SJCRH30 (cell line): ENCODE results near the gene PROK1. TPM values are rescaled to one million over a fixed set of nuclear protein-coding genes. Genes with fewer than 3 reads are reported as not detected.

ENCODE experiments used
- DNase-seq, 2 experiments: peaks; one replicate each; pipeline ENCODE4 v3.0.0-alpha.2; 2015 to 2020
- H3K27ac ChIP-seq: fragments of 250-450 bp; sonication (Bioruptor Pico); 2 replicates; pipeline ENCODE4 v1.5.1; 2020; ENCODE audit warnings: mild to moderate bottlenecking, moderate library complexity
- H3K27me3 ChIP-seq: fragments of 250-450 bp; sonication (Bioruptor Pico); 2 replicates; pipeline ENCODE4 v1.5.1; 2020; ENCODE audit warnings: mild to moderate bottlenecking, moderate library complexity
- H3K36me3 ChIP-seq: fragments of 250-450 bp; sonication (Bioruptor Pico); 2 replicates; pipeline ENCODE4 v1.5.1; 2020; ENCODE audit warnings: mild to moderate bottlenecking, moderate library complexity
- H3K4me1 ChIP-seq: fragments of 250-450 bp; sonication (Bioruptor Pico); 2 replicates; pipeline ENCODE4 v1.5.1; 2020; ENCODE audit warnings: mild to moderate bottlenecking, moderate library complexity
- H3K4me3 ChIP-seq: fragments of 250-450 bp; sonication (Bioruptor Pico); 2 replicates; pipeline ENCODE4 v1.5.1; 2020; ENCODE audit warnings: mild to moderate bottlenecking, moderate library complexity
- H3K9me3 ChIP-seq: fragments of 250-450 bp; sonication (Bioruptor Pico); replicated peaks from 2 replicates; pipeline ENCODE4 v1.5.1; 2020; ENCODE audit warnings: mild to moderate bottlenecking, moderate library complexity
- total RNA-seq: library from RNA; depleted of rRNA; stranded (reverse); fragments of >200 nt; shearing (Covaris generic); gene quantifications from 2 replicates; pipeline ENCODE4 v1.2.3, GENCODE V29; 2014; rRNA removed

PROK1 gene
- total RNA-seq, 1 experiment from 2014 or later = not detected

DNA sequence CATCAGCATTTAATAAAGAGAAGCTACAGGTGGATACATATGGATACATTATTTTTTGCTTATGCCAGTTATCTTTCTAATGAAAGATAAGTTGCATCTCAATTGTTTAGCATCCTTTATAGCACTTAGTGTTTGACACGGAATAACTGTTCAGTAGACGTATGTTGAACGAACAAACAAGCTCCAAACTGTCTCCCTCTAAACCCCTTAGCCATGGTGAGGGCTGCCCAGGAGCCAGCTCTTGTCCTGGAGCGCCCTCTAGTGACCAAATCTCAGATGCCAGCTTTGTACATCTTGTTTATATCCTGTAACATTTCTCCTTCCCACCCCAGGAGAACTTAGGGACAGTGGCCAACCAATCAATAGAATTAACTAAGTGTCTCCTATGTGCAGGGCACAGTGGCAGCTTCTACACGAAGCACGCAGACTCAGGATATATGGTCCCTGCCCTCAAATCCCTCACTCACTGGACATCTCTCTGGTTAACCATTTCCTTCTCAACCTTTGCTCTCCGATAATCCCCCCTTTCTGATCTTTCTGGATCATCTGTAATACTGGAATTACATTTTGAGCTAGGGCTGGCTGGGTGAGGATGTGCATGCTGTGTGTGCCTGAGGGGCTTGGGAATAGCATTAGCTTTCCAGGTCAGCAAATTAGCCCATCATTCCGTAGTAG is 45.1 kb downstream of the PROK1 start:
- DNase-seq = peak; percentile 58 to 81
- Histone ChIP-seq H3K4me3 (no peak overlapping the region), H3K4me1 (no peaks in the 10 kb centered on the region), H3K27me3 (0 out of 2 replicates have a peak, but pooled peaks cover 1% of the 10 kb centered on the region), H3K27ac (no peak overlapping the region), H3K9me3 (no peaks in the 10 kb centered on the region), H3K36me3 (no peaks in the 10 kb centered on the region)

GRCh38 chr1:110498270-110498669 is 47.3 kb downstream of the PROK1 start:
- H3K9me3 ChIP-seq = no peaks in the 10 kb centered on the region
- H3K27ac ChIP-seq = no peak overlapping the region
- H3K36me3 ChIP-seq = no peaks in the 10 kb centered on the region
- no peak for DNase-seq
- no peaks in the 10 kb centered on the region for H3K4me1 ChIP-seq
- H3K4me3 ChIP-seq = no peak overlapping the region
- H3K27me3 ChIP-seq = no peaks in the 10 kb centered on the region; the same call in 1 of the 2 replicates

GRCh38 chr1:110501488-110502132 is 50.7 kb downstream of the PROK1 start:
- Histone ChIP-seq H3K36me3 (no peaks in the 10 kb centered on the region), H3K4me1 (no peaks in the 10 kb centered on the region), H3K9me3 (no peaks in the 10 kb centered on the region), H3K27me3 (peaks cover 4% of the 10 kb centered on the region; the same call in 1 of the 2 replicates), H3K4me3 (no peak overlapping the region), H3K27ac (no peak overlapping the region)
- DNase-seq = no peak

- no peak overlapping the region for H3K27ac ChIP-seq
- peaks cover 4% of the 10 kb centered on the region; the same call in 1 of the 2 replicates for H3K27me3 ChIP-seq
- no peak overlapping the region for H3K4me3 ChIP-seq
- H3K9me3 ChIP-seq = no peaks in the 10 kb centered on the region
- H3K4me1 ChIP-seq = no peaks in the 10 kb centered on the region
- no peaks in the 10 kb centered on the region for H3K36me3 ChIP-seq
- DNase-seq = no peak
These were observed 51.6 kb downstream of the PROK1 start for GRCh38 chr1:110502402-110503151.

GRCh38 chr1:110503471-110503870 is 52.5 kb downstream of the PROK1 start:
- DNase-seq = no peak

GRCh38 chr1:110504226-110504625 is 53.3 kb downstream of the PROK1 start:
- Histone ChIP-seq H3K9me3 (no peaks in the 10 kb centered on the region), H3K4me1 (no peaks in the 10 kb centered on the region), H3K27ac (no peak overlapping the region), H3K36me3 (no peaks in the 10 kb centered on the region), H3K27me3 (peaks cover 4% of the 10 kb centered on the region; the same call in 1 of the 2 replicates), H3K4me3 (no peak overlapping the region)
- DNase-seq = no peak

More at GRCh38 chr1:110503471-110503870, 52.5 kb downstream of the PROK1 start:
- Histone ChIP-seq H3K27me3 (peaks cover 4% of the 10 kb centered on the region; the same call in 1 of the 2 replicates), H3K36me3 (no peaks in the 10 kb centered on the region), H3K9me3 (no peaks in the 10 kb centered on the region), H3K27ac (no peak overlapping the region), H3K4me1 (no peaks in the 10 kb centered on the region), H3K4me3 (no peak overlapping the region)

DNA sequence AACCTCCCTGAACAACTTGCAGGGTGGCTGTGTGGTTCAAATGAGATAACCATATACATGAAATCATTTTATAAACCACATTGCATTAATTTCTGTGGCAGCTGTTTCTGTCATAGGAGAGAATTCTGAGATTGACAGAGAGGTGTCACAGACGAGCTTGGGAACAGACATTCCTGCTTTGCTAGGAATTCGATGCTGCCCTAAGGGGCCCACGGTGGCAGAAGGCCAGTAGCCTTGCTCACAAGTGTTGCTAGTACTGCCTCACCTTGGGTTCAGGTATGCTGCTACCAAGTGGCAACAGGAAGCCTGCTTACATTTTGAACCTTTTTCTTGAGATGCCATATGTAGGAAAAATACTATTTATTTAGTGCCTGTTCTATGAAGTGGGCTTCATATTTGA is 54.6 kb downstream of the PROK1 start:
- DNase-seq = no peak
- no peaks in the 10 kb centered on the region for H3K9me3 ChIP-seq

DNA sequence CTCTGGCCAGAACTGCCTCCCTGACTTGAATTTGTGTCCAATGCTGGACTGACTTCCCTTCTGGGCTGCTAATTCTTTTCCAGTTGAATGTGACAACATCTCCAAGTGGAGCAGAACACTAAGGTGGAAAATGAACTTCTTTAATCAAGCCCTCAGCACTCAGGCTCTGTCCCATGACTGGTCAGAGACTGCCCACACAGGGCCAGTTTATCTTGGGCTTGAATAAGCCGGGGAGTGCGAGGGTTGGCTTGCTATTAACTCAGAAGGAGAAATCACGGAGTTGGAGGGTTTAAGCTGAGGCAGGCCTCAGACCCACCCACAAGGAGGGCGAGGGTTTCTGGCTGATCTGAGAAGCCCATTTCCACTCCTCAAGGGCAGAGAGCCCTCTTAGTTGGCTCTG is 55.6 kb downstream of the PROK1 start:
- Histone ChIP-seq H3K27me3 (peaks cover 4% of the 10 kb centered on the region; the same call in 1 of the 2 replicates), H3K9me3 (no peaks in the 10 kb centered on the region), H3K4me3 (no peak overlapping the region), H3K36me3 (no peaks in the 10 kb centered on the region), H3K4me1 (no peaks in the 10 kb centered on the region), H3K27ac (no peak overlapping the region)
- DNase-seq = no peak

More for the DNA sequence above, 54.6 kb downstream of the PROK1 start:
- no peaks in the 10 kb centered on the region for H3K36me3 ChIP-seq
- H3K4me1 ChIP-seq = no peaks in the 10 kb centered on the region
- no peak overlapping the region for H3K27ac ChIP-seq
- peaks cover 4% of the 10 kb centered on the region; the same call in 1 of the 2 replicates for H3K27me3 ChIP-seq
- no peak overlapping the region for H3K4me3 ChIP-seq

Other genes starting within 250 kb of the PROK1 start
- 0.61 and 0.99 TPM in 2 replicates for gene KCNC4, start 240.8 kb upstream of the PROK1 start, total RNA-seq
- 56.5 and 66.1 TPM in 2 replicates for gene RBM15, start 111.8 kb upstream of the PROK1 start, total RNA-seq
- gene SLC16A4, start 60.1 kb upstream of the PROK1 start, total RNA-seq = 4.7 and 4.9 TPM in 2 replicates
- gene LAMTOR5, start 43.5 kb upstream of the PROK1 start, total RNA-seq = 138 and 141 TPM in 2 replicates
- gene KCNA10, start 68.0 kb downstream of the PROK1 start, total RNA-seq = not detected in 2 replicates
- not detected in 2 replicates for gene KCNA2, start 155.2 kb downstream of the PROK1 start, total RNA-seq
- not detected in 2 replicates for gene KCNA3, start 223.8 kb downstream of the PROK1 start, total RNA-seq